H1 (cell line): ENCODE data around the gene RAP1A. TPM values are rescaled to one million over a fixed set of nuclear protein-coding genes. Genes with fewer than 3 reads are reported as not detected.

ENCODE experiments used
- ASH2L ChIP-seq: fragments of 200-600, 300-600 bp; sonication (generic); IDR thresholded peaks from one replicate; pipeline ENCODE4 v1.7.1; 2017; ENCODE audit warnings: low read length
- BACH1 ChIP-seq: IDR thresholded peaks from 2 replicates; pipeline ENCODE4 v1.6.1; 2012; ENCODE audit warnings: low read length, improper control_type of control experiment
- BRCA1 ChIP-seq: IDR thresholded peaks from 2 replicates; pipeline ENCODE4 v1.6.1; 2012; ENCODE audit warnings: low read depth, low read length, improper control_type of control experiment
- CHD2 ChIP-seq: IDR thresholded peaks from 2 replicates; pipeline ENCODE4 v1.6.1; 2012; ENCODE audit warnings: low read length, improper control_type of control experiment
- CTBP2 ChIP-seq: IDR thresholded peaks from 2 replicates; pipeline ENCODE4 v1.7.0; 2011; ENCODE audit warnings: borderline replicate concordance, mild to moderate bottlenecking, moderate library complexity, mixed read lengths, low read length; ENCODE audit not compliant: insufficient read depth, insufficient read length
- EGR1 ChIP-seq: IDR thresholded peaks from 2 replicates; pipeline ENCODE4 v1.6.1; 2011; ENCODE audit warnings: low read depth, low read length, borderline replicate concordance
- EP300 ChIP-seq, 2 experiments: IDR thresholded peaks; 1 replicate in 1 of 2; 2 replicates in 1 of 2; pipeline ENCODE4 v1.6.1; 2011 to 2012; ENCODE audit warnings: low read depth in 2 of 2, low read length in 2 of 2, mild to moderate bottlenecking in 2 of 2, borderline replicate concordance in 1 of 2, inconsistent platforms in 1 of 2, moderate library complexity in 1 of 2
- EZH2 ChIP-seq: fragments of 200-600 bp; sonication (generic); IDR thresholded peaks from 2 replicates; pipeline ENCODE4 v1.7.1; 2012; ENCODE audit warnings: low read depth, mild to moderate bottlenecking, moderate library complexity, low read length, inconsistent platforms; ENCODE audit not compliant: severe bottlenecking
- FOSL1 ChIP-seq: IDR thresholded peaks from 2 replicates; pipeline ENCODE4 v1.6.1; 2011; ENCODE audit warnings: mild to moderate bottlenecking, low read depth, low read length, moderate library complexity; ENCODE audit not compliant: insufficient read depth
- GABPA ChIP-seq: IDR thresholded peaks from 2 replicates; pipeline ENCODE4 v1.6.1; 2011; ENCODE audit warnings: mild to moderate bottlenecking, low read length, moderate library complexity, borderline replicate concordance; ENCODE audit not compliant: insufficient read depth
- KDM1A ChIP-seq: fragments of 200-600, 300-600 bp; sonication (generic); IDR thresholded peaks from 2 replicates; pipeline ENCODE4 v1.7.1; 2016; ENCODE audit warnings: mild to moderate bottlenecking, low read length, borderline replicate concordance
- KDM4A ChIP-seq: IDR thresholded peaks from one replicate; pipeline ENCODE4 v1.7.1; 2012; ENCODE audit warnings: low read depth, mild to moderate bottlenecking, moderate library complexity, low read length, inconsistent platforms; ENCODE audit not compliant: severe bottlenecking
- NRF1 ChIP-seq: IDR thresholded peaks from 2 replicates; pipeline ENCODE4 v1.6.1; 2011; ENCODE audit warnings: mild to moderate bottlenecking, low read depth, low read length, improper control_type of control experiment
- RBBP5 ChIP-seq: IDR thresholded peaks from 2 replicates; pipeline ENCODE4 v1.7.1; 2012; ENCODE audit warnings: low read depth, mild to moderate bottlenecking, inconsistent platforms, low read length, moderate library complexity, borderline replicate concordance
- SAP30 ChIP-seq: fragments of 300-600 bp; sonication (generic); IDR thresholded peaks from 2 replicates; pipeline ENCODE4 v1.7.1; 2012; ENCODE audit warnings: low read length, moderate library complexity, mild to moderate bottlenecking, inconsistent platforms; ENCODE audit not compliant: insufficient read depth, insufficient replicate concordance
- SIRT6 ChIP-seq: IDR thresholded peaks from one replicate; pipeline ENCODE4 v1.7.1; 2012; ENCODE audit warnings: low read length, inconsistent platforms
- SIX5 ChIP-seq: IDR thresholded peaks from 2 replicates; pipeline ENCODE4 v1.6.1; 2011; ENCODE audit warnings: mild to moderate bottlenecking, low read depth, low read length
- SP4 ChIP-seq: IDR thresholded peaks from 2 replicates; pipeline ENCODE4 v1.6.1; 2012; ENCODE audit warnings: low read length, inconsistent platforms
- TAF1 ChIP-seq: IDR thresholded peaks from 2 replicates; pipeline ENCODE4 v1.6.1; 2011; ENCODE audit warnings: mild to moderate bottlenecking, low read depth, low read length
- TBP ChIP-seq: IDR thresholded peaks from 2 replicates; pipeline ENCODE4 v1.6.1; 2011; ENCODE audit warnings: low read depth, low read length, improper control_type of control experiment
- TCF12 ChIP-seq: IDR thresholded peaks from 2 replicates; pipeline ENCODE4 v1.6.1; 2011; ENCODE audit warnings: low read depth, mild to moderate bottlenecking, low read length
- YY1 ChIP-seq: IDR thresholded peaks from 2 replicates; pipeline ENCODE4 v1.6.1; 2011; ENCODE audit warnings: low read depth, mild to moderate bottlenecking, low read length
- polyA plus RNA-seq, 7 experiments: library from polyadenylated mRNA; depleted of rRNA in 3 of 7; stranded (reverse) in 5 of 7; unstranded in 2 of 7; fragments of >200 nt in 5 of 7; fragments of 200-250 nt in 2 of 7; gene quantifications; 1 replicate in 5 of 7; 2 replicates in 1 of 7; 4 replicates in 1 of 7; pipeline versions ENCODE4 v1.2.1 to v1.2.3, GENCODE V29; 2011 to 2013; ENCODE audit warnings: missing spikeins in 2 of 7, mixed read lengths in 2 of 7
- total RNA-seq: library from RNA; stranded (reverse); fragmentation: NEBNext Ultra II Directional; extraction: Animal tissue kit (Norgen Biotek cat#: 25700); gene quantifications from 2 replicates; pipeline ENCODE4 v1.2.1, GENCODE V29; 2021

Gene RAP1A
- total and polyA plus RNA-seq, 2 of the 8 experiments (the other 6 are each of a cell fraction or from before 2014, with no cell fraction given): 10.9 to 35.8 TPM

DNA sequence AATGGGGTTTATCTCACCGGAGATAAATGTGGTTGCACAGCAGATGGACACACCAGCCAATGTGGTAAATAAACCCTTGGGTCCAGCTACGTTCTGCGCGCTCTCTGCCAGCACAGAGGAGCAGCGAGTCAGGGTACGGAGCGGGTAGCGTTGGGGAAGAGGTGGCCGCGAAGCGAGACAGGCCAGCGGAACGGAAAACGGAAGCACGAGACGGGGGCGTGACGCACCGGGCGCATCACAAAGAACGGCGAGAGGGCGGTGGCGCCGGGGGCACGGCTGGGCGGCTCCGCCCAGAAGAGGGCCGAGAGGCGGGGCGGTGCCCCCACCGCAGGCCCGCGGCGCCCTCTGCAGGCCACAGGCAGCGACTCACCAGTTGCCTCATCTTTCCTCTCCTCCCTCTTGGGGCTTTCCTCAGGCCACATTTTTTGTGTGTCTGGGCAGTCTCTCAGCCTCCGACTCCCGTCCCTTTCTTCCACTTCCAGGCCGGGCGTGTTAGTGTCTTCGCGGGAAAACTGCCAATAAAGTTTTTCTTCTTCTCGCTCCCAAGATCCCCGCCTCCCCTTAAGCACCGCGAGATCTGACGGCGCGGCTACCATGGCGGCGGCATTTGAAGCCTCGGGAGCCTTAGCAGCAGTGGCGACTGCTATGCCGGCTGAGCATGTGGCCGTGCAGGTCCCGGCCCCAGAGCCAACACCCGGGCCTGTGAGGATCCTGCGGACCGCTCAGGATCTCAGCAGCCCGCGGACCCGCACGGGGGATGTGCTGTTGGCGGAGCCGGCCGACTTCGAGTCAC is 135.9 kb downstream of the RAP1A start, which contains the start of gene DDX20 (continued):
- TF ChIP-seq TCF12: 0 out of 2 replicates have a peak, but pooled peaks have one; percentile 36
- TF ChIP-seq SP4: peak; percentile 47; the same call in 1 of the 2 replicates
- peak; percentile 96 for TF ChIP-seq CHD2
- TF ChIP-seq SAP30: no peak
- no peak for TF ChIP-seq SIX5
- TF ChIP-seq RBBP5: peak; percentile 58
- no peak for TF ChIP-seq KDM1A
- TF ChIP-seq ASH2L: peak; percentile 71
- peak; percentile 83 for TF ChIP-seq BRCA1
- TF ChIP-seq KDM4A: peak; percentile 82
- TF ChIP-seq SIRT6: no peak
- peak; percentile 83; the same call in 1 of the 2 replicates for TF ChIP-seq TBP
- no peak for TF ChIP-seq FOSL1
- 0 out of 2 replicates have a peak, but pooled peaks have one; percentile 20 for TF ChIP-seq EGR1
- TF ChIP-seq EP300 (IDR thresholded peaks at IDR 0.05; ENCODE audit: borderline replicate concordance in 1 of 2, low read depth in 2 of 2, low read length in 2 of 2): no peak
- no peak for TF ChIP-seq CTBP2
- no peak for TF ChIP-seq NRF1
- TF ChIP-seq GABPA: no peak
- no peak for TF ChIP-seq EZH2
- peak; percentile 95 for TF ChIP-seq TAF1
- TF ChIP-seq YY1: peak; percentile 92
- no peak for TF ChIP-seq BACH1
- TF ChIP-seq, all 59 proteins: peak for 26
